ENCODE data around the gene SMARCC2.

Gene SMARCC2

DNA sequence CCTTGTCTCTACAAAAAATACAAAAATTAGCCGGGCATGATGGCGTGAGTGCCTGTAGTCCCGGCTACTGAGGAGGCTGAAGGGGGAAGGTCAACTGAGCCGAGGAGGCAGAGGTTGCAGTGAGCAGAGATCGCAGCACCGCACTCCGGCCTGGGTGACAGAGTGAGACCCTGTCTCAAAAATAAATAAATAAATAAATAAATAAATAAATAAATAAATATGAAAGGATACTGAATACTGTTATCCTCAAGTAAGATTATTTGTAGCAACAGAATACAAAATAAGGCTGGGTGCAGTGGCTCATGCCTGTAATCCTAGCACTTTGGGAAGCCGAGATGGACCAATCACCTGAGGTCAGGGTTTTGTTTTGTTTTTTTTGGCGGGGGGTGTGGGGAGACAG, 30.6 kb upstream of the SMARCC2 start (continued):
- TF ChIP-seq, protein P1, sequence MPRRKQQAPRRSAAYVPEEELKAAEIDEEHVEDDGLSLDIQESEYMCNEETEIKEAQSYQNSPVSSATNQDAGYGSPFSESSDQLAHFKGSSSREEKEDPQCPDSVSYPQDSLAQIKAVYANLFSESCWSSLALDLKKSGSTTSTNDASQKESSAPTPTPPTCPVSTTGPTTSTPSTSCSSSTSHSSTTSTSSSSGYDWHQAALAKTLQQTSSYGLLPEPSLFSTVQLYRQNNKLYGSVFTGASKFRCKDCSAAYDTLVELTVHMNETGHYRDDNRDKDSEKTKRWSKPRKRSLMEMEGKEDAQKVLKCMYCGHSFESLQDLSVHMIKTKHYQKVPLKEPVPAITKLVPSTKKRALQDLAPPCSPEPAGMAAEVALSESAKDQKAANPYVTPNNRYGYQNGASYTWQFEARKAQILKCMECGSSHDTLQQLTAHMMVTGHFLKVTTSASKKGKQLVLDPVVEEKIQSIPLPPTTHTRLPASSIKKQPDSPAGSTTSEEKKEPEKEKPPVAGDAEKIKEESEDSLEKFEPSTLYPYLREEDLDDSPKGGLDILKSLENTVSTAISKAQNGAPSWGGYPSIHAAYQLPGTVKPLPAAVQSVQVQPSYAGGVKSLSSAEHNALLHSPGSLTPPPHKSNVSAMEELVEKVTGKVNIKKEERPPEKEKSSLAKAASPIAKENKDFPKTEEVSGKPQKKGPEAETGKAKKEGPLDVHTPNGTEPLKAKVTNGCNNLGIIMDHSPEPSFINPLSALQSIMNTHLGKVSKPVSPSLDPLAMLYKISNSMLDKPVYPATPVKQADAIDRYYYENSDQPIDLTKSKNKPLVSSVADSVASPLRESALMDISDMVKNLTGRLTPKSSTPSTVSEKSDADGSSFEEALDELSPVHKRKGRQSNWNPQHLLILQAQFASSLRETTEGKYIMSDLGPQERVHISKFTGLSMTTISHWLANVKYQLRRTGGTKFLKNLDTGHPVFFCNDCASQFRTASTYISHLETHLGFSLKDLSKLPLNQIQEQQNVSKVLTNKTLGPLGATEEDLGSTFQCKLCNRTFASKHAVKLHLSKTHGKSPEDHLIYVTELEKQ (tag by site-specific recombination; IDR thresholded peaks at IDR 0.05; ENCODE audit: borderline replicate concordance) = no peak; the same call in 1 of the 2 replicates
- TF ChIP-seq, protein P2, sequence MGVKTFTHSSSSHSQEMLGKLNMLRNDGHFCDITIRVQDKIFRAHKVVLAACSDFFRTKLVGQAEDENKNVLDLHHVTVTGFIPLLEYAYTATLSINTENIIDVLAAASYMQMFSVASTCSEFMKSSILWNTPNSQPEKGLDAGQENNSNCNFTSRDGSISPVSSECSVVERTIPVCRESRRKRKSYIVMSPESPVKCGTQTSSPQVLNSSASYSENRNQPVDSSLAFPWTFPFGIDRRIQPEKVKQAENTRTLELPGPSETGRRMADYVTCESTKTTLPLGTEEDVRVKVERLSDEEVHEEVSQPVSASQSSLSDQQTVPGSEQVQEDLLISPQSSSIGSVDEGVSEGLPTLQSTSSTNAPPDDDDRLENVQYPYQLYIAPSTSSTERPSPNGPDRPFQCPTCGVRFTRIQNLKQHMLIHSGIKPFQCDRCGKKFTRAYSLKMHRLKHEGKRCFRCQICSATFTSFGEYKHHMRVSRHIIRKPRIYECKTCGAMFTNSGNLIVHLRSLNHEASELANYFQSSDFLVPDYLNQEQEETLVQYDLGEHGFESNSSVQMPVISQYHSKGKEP (tag by site-specific recombination; IDR thresholded peaks at IDR 0.05) = no peak
- TF ChIP-seq ZNF561 (tag by site-specific recombination; IDR thresholded peaks at IDR 0.05; ENCODE audit: borderline replicate concordance) (no peak), KLF9 (tag by site-specific recombination; IDR thresholded peaks at IDR 0.05; ENCODE audit: low read depth) (no peak), ZNF555 (tag by site-specific recombination; conservative IDR thresholded peaks at IDR 0.05) (no peak; the same call in 1 of the 2 replicates), FEZF1 (tag by site-specific recombination; IDR thresholded peaks at IDR 0.05) (no peak), ZBTB8A (tag by site-specific recombination; IDR thresholded peaks at IDR 0.05) (peak; percentile 91), ZNF350 (tag by site-specific recombination; IDR thresholded peaks at IDR 0.05) (no peak), ZNF155 (tag by site-specific recombination; IDR thresholded peaks at IDR 0.05) (no peak), ZNF623 (tag by site-specific recombination; IDR thresholded peaks at IDR 0.05) (peak; percentile 88), ZNF501 (tag by site-specific recombination; IDR thresholded peaks at IDR 0.05) (peak; percentile 87), ZNF624 (tag by site-specific recombination; IDR thresholded peaks at IDR 0.05) (no peak), ZNF660 (tag by site-specific recombination; IDR thresholded peaks at IDR 0.05) (no peak), KLF7 (tag by site-specific recombination; IDR thresholded peaks at IDR 0.05; ENCODE audit: borderline replicate concordance) (no peak), ZNF324 (tag by site-specific recombination; IDR thresholded peaks at IDR 0.05) (no peak), KLF10 (tag by site-specific recombination; IDR thresholded peaks at IDR 0.05) (no peak), ZNF16 (tag by site-specific recombination; IDR thresholded peaks at IDR 0.05; ENCODE audit: low read depth) (no peak), ZNF837 (tag by site-specific recombination; IDR thresholded peaks at IDR 0.05) (no peak), ZNF174 (tag by site-specific recombination; IDR thresholded peaks at IDR 0.05) (no peak)
- TF ChIP-seq, protein P3, sequence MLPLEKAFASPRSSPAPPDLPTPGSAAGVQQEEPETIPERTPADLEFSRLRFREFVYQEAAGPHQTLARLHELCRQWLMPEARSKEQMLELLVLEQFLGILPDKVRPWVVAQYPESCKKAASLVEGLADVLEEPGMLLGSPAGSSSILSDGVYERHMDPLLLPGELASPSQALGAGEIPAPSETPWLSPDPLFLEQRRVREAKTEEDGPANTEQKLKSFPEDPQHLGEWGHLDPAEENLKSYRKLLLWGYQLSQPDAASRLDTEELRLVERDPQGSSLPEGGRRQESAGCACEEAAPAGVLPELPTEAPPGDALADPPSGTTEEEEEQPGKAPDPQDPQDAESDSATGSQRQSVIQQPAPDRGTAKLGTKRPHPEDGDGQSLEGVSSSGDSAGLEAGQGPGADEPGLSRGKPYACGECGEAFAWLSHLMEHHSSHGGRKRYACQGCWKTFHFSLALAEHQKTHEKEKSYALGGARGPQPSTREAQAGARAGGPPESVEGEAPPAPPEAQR (tag by site-specific recombination; IDR thresholded peaks at IDR 0.05) = no peak
- TF ChIP-seq, protein P4, sequence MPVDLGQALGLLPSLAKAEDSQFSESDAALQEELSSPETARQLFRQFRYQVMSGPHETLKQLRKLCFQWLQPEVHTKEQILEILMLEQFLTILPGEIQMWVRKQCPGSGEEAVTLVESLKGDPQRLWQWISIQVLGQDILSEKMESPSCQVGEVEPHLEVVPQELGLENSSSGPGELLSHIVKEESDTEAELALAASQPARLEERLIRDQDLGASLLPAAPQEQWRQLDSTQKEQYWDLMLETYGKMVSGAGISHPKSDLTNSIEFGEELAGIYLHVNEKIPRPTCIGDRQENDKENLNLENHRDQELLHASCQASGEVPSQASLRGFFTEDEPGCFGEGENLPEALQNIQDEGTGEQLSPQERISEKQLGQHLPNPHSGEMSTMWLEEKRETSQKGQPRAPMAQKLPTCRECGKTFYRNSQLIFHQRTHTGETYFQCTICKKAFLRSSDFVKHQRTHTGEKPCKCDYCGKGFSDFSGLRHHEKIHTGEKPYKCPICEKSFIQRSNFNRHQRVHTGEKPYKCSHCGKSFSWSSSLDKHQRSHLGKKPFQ (tag by site-specific recombination; IDR thresholded peaks at IDR 0.05) = peak; percentile 55; the same call in 1 of the 2 replicates
- TF ChIP-seq, protein P5, sequence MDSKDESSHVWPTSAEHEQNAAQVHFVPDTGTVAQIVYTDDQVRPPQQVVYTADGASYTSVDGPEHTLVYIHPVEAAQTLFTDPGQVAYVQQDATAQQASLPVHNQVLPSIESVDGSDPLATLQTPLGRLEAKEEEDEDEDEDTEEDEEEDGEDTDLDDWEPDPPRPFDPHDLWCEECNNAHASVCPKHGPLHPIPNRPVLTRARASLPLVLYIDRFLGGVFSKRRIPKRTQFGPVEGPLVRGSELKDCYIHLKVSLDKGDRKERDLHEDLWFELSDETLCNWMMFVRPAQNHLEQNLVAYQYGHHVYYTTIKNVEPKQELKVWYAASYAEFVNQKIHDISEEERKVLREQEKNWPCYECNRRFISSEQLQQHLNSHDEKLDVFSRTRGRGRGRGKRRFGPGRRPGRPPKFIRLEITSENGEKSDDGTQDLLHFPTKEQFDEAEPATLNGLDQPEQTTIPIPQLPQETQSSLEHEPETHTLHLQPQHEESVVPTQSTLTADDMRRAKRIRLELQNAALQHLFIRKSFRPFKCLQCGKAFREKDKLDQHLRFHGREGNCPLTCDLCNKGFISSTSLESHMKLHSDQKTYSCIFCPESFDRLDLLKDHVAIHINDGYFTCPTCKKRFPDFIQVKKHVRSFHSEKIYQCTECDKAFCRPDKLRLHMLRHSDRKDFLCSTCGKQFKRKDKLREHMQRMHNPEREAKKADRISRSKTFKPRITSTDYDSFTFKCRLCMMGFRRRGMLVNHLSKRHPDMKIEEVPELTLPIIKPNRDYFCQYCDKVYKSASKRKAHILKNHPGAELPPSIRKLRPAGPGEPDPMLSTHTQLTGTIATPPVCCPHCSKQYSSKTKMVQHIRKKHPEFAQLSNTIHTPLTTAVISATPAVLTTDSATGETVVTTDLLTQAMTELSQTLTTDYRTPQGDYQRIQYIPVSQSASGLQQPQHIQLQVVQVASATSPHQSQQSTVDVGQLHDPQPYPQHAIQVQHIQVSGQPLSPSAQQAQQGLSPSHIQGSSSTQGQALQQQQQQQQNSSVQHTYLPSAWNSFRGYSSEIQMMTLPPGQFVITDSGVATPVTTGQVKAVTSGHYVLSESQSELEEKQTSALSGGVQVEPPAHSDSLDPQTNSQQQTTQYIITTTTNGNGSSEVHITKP (tag by site-specific recombination; IDR thresholded peaks at IDR 0.05) = no peak
- TF ChIP-seq, protein P6, sequence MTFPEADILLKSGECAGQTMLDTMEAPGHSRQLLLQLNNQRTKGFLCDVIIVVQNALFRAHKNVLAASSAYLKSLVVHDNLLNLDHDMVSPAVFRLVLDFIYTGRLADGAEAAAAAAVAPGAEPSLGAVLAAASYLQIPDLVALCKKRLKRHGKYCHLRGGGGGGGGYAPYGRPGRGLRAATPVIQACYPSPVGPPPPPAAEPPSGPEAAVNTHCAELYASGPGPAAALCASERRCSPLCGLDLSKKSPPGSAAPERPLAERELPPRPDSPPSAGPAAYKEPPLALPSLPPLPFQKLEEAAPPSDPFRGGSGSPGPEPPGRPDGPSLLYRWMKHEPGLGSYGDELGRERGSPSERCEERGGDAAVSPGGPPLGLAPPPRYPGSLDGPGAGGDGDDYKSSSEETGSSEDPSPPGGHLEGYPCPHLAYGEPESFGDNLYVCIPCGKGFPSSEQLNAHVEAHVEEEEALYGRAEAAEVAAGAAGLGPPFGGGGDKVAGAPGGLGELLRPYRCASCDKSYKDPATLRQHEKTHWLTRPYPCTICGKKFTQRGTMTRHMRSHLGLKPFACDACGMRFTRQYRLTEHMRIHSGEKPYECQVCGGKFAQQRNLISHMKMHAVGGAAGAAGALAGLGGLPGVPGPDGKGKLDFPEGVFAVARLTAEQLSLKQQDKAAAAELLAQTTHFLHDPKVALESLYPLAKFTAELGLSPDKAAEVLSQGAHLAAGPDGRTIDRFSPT (tag by site-specific recombination; IDR thresholded peaks at IDR 0.05) = no peak
- TF ChIP-seq, protein P7, sequence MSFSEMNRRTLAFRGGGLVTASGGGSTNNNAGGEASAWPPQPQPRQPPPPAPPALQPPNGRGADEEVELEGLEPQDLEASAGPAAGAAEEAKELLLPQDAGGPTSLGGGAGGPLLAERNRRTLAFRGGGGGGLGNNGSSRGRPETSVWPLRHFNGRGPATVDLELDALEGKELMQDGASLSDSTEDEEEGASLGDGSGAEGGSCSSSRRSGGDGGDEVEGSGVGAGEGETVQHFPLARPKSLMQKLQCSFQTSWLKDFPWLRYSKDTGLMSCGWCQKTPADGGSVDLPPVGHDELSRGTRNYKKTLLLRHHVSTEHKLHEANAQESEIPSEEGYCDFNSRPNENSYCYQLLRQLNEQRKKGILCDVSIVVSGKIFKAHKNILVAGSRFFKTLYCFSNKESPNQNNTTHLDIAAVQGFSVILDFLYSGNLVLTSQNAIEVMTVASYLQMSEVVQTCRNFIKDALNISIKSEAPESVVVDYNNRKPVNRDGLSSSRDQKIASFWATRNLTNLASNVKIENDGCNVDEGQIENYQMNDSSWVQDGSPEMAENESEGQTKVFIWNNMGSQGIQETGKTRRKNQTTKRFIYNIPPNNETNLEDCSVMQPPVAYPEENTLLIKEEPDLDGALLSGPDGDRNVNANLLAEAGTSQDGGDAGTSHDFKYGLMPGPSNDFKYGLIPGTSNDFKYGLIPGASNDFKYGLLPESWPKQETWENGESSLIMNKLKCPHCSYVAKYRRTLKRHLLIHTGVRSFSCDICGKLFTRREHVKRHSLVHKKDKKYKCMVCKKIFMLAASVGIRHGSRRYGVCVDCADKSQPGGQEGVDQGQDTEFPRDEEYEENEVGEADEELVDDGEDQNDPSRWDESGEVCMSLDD (tag by site-specific recombination; IDR thresholded peaks at IDR 0.05) = no peak

Measured in HEK293 (cell line).